Measurements from ENCODE around the gene CHRM2.

Gene CHRM2

DNA sequence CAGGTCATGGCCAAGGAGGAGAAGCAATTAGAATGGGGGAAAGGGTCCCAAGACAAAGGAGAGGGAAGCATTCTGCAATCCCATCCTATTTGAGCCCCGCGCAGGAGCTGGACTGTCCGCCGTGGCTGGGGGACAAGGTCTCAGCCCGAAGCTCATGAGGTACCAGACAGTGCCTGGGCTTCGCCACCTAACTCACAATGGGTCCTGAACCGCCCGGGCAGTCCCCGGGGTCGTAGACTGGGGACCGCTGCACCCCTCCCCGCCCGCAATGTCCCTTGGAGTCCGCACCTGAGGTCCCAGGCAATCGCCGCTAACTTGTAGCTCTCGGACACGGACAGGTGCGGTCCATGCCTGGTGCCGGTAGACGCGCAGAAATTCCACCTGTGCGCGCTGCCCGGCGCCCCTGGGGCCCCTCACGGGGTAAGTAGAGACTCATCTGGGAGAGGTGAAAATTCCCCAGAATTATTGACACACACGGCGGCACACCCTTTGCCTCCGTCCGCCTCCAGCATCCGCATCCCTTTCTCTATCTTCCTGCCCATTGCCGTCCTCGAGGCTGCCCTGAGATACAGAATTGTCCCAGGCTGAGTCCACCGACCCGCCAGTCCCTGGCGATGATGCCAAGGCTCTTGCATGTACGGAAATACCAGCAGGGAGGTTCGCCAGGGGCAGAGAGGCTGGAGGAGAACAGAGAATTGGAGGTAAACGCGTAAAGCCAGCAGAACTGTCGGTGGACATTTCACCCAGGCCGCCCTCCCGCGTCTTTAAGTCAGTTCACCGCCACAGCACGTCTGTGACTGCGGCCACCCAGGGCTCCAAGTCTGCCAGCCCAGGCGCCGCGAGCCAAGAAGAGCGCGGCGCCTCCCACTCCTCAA lies 1.8 kb downstream of the CHRM2 start:
- Histone ChIP-seq H3K27ac (ENCODE audit: insufficient read depth, low read depth, low read length, poor library complexity, severe bottlenecking) (no peak overlapping the region), H3K4me3 (ENCODE audit: insufficient read depth, low read depth, low read length) (peak overlapping the region; percentile 35), H3K36me3 (ENCODE audit: control insufficient read depth, insufficient read depth, low read length) (no peaks in the 10 kb centered on the region), H3K9me3 (ENCODE audit: control insufficient read depth, low read length) (no peaks in the 10 kb centered on the region), H3K27me3 (ENCODE audit: control insufficient read depth, insufficient read depth, low read length, poor library complexity, severe bottlenecking) (peaks cover 78% of the 10 kb centered on the region), H3K4me1 (ENCODE audit: control insufficient read depth, insufficient read depth, low read length) (peaks cover 22% of the 10 kb centered on the region)
- WGBS, 2 experiments = 4% methylated on average over 54 of the region's 54 CpGs

DNA sequence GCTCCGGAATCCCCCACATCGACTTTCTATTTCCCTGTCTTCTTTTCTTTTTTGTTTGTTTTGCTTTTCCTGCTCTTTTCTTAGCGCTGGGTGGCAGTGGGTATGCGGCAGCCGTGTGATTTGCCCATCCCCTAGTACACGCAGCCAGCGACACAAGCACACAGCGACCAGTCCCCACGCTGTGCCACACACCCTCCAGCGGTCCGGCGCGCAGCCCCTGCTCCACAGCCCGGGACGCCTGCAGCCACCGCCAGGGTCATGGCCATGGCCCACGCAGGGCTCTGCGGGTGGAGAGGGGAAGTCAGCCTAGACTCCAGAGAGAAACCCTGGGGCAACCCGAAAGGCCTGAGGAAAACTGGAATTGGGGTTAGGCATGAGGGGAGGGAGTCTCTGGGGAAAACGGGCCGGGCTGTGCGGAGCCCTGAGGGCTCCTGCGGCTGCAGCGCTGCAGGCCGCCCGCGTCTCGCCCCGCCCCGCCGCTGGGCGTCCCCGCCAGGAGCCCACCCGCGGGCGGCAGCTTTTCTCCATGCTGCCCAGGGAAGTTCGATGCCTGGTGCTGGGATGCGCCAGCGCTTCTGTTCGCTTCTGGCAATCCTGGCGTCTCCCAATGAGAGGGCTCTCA lies 2.5 kb downstream of the CHRM2 start:
- Histone ChIP-seq H3K4me3 (ENCODE audit: insufficient read depth, low read depth, low read length) (peak overlapping the region; percentile 9), H3K9me3 (ENCODE audit: control insufficient read depth, low read length) (no peaks in the 10 kb centered on the region), H3K4me1 (ENCODE audit: control insufficient read depth, insufficient read depth, low read length) (peaks cover 22% of the 10 kb centered on the region), H3K27me3 (ENCODE audit: control insufficient read depth, insufficient read depth, low read length, poor library complexity, severe bottlenecking) (peaks cover 73% of the 10 kb centered on the region), H3K27ac (ENCODE audit: insufficient read depth, low read depth, low read length, poor library complexity, severe bottlenecking) (no peak overlapping the region), H3K36me3 (ENCODE audit: control insufficient read depth, insufficient read depth, low read length) (no peaks in the 10 kb centered on the region)
- WGBS, 2 experiments = 2 to 3% methylated on average over 41 of the region's 41 CpGs

DNA sequence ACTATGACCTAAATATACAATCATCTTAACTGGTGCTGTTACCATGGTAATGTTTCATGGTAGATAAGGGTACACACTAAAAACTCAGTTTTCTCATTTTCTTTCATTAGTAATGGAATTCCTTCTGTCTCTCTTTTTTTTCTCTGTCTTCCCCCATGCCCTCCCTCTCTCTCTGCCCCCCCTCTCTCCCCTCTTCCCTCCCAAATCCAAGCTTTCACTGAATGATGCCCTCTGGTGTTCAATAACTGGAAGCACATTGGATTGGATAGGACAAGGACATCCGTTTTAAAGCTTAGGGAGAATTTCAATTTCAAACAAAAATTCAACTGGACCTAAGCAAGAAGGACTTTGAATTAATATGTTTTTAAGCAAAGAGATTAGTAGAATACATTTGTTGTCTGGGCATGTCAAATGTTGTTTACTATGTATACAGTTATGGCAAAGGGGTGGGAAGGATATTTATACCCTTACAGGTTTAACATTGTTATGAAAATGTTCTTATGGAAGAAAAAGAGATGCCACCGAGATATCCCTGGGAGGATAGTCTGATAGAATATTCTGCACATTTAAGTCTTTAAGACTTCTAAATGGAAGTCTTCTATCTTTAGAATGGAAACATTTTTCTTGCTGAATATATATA lies 6.1 kb downstream of the CHRM2 start:
- H3K4me1 ChIP-seq (ENCODE audit: control insufficient read depth, insufficient read depth, low read length) = peaks cover 15% of the 10 kb centered on the region
- H3K27ac ChIP-seq (ENCODE audit: insufficient read depth, low read depth, low read length, poor library complexity, severe bottlenecking) = no peak overlapping the region
- H3K9me3 ChIP-seq (ENCODE audit: control insufficient read depth, low read length) = no peaks in the 10 kb centered on the region
- H3K36me3 ChIP-seq (ENCODE audit: control insufficient read depth, insufficient read depth, low read length) = no peaks in the 10 kb centered on the region
- WGBS, 2 experiments = 33 to 40% methylated on average over 2 of the region's 2 CpGs
- no peak overlapping the region for H3K4me3 ChIP-seq (ENCODE audit: insufficient read depth, low read depth, low read length)
- peaks cover 44% of the 10 kb centered on the region for H3K27me3 ChIP-seq (ENCODE audit: control insufficient read depth, insufficient read depth, low read length, poor library complexity, severe bottlenecking)

DNA sequence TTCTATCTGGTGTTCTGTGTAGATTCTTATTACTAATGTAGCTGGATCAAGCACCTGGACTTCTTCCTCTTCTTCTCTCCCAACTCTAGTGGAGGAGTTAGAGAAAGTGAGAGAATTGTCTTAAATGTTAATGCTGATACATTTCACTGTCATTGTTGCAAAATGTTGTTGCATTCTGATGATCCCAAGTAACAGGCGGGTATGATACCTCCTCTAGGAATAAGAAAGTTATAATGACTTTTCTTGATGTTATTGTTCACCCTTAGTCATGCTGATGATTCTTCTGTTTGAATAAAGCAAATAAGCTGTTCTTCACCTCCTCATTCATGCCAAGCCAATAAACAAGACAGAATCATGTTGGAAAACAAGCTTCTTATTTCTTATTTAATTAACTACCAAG lies 9.1 kb downstream of the CHRM2 start:
- no peaks in the 10 kb centered on the region for H3K36me3 ChIP-seq (ENCODE audit: control insufficient read depth, insufficient read depth, low read length)
- 86 to 94% methylated on average over 1 of the region's 1 CpG for WGBS, 2 experiments
- H3K27me3 ChIP-seq (ENCODE audit: control insufficient read depth, insufficient read depth, low read length, poor library complexity, severe bottlenecking) = peaks cover 14% of the 10 kb centered on the region

DNA sequence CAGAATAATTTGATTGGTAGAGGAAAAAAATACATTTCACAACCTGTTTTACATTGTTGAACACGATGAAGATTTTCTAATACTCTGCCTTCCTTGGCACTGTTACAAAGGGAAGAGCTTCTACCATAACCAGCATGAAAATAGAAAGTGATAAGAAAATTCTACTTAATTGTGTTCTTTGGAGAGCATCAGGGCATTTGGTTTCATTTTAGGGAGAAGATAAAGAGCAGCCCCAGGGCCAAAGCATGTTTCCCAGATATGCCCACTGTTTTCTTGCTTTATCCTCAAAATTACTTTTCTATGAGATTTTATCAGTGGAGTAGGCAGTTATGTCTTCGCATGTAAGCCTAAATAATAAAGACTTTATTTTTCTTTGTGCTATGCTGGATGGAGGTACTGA lies 9.5 kb downstream of the CHRM2 start:
- H3K27me3 ChIP-seq (ENCODE audit: control insufficient read depth, insufficient read depth, low read length, poor library complexity, severe bottlenecking) = peaks cover 10% of the 10 kb centered on the region
- H3K36me3 ChIP-seq (ENCODE audit: control insufficient read depth, insufficient read depth, low read length) = no peaks in the 10 kb centered on the region
- 83 to 100% methylated on average over 1 to 2 of the region's 2 CpGs for whole genome bisulfite sequencing, 2 experiments
- no peaks in the 10 kb centered on the region for H3K9me3 ChIP-seq (ENCODE audit: control insufficient read depth, low read length)
- H3K27ac ChIP-seq (ENCODE audit: insufficient read depth, low read depth, low read length, poor library complexity, severe bottlenecking) = no peak overlapping the region
- no peak overlapping the region for H3K4me3 ChIP-seq (ENCODE audit: insufficient read depth, low read depth, low read length)
- no peaks in the 10 kb centered on the region for H3K4me1 ChIP-seq (ENCODE audit: control insufficient read depth, insufficient read depth, low read length)

More for the DNA sequence above, 9.1 kb downstream of the CHRM2 start:
- Histone ChIP-seq H3K9me3 (ENCODE audit: control insufficient read depth, low read length) (no peaks in the 10 kb centered on the region), H3K27ac (ENCODE audit: insufficient read depth, low read depth, low read length, poor library complexity, severe bottlenecking) (no peak overlapping the region), H3K4me1 (ENCODE audit: control insufficient read depth, insufficient read depth, low read length) (no peaks in the 10 kb centered on the region), H3K4me3 (ENCODE audit: insufficient read depth, low read depth, low read length) (no peak overlapping the region)

DNA sequence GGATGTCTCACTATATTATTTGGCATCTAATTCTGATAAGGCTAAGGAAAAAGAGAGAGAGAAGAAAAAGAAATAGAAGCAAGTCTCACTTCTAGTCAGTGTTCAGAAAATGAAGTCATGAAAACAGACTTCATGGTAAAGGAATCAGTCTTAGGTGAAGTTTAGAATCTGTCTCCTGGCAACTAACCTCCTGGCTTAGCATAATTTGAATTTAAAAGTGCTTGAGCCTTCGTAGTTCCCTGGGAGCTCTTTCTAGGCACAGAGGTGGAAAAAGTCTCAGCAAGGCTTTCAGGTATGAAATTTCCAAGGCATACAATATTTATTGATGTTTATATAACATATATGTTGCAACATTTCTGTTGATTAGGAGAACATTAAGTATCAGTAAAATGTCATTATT lies 10.4 kb downstream of the CHRM2 start:
- no peaks in the 10 kb centered on the region for H3K9me3 ChIP-seq (ENCODE audit: control insufficient read depth, low read length)
- 33 to 50% methylated on average over 1 of the region's 1 CpG for WGBS, 2 experiments
- H3K27ac ChIP-seq (ENCODE audit: insufficient read depth, low read depth, low read length, poor library complexity, severe bottlenecking) = no peak overlapping the region
- H3K36me3 ChIP-seq (ENCODE audit: control insufficient read depth, insufficient read depth, low read length) = no peaks in the 10 kb centered on the region
- H3K4me3 ChIP-seq (ENCODE audit: insufficient read depth, low read depth, low read length) = no peak overlapping the region
- peaks cover under 1% of the 10 kb centered on the region for H3K27me3 ChIP-seq (ENCODE audit: control insufficient read depth, insufficient read depth, low read length, poor library complexity, severe bottlenecking)
- no peaks in the 10 kb centered on the region for H3K4me1 ChIP-seq (ENCODE audit: control insufficient read depth, insufficient read depth, low read length)

DNA sequence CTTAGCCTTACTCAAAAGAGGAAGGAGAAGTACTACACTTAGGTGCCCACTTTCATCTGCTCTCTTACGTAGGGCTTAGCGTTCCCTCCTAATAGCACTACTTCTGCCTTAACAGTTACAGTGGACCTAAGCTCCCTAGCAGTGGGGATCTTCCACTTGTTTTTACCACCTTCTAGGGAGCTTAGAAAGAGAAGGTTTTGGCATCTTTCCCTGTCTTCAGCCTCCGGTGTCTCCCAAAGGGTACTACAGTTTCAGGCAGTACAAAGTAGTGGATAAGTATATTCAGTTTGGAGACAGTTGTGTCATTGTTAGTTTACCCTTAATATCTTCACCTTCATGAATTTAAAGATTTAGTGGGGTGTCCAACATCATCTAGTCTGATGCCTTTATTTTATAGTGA lies 14.6 kb downstream of the CHRM2 start:
- H3K27ac ChIP-seq (ENCODE audit: insufficient read depth, low read depth, low read length, poor library complexity, severe bottlenecking) = no peak overlapping the region
- WGBS, 2 experiments = 86 to 93% methylated on average over 2 to 3 of the region's 3 CpGs
- no peaks in the 10 kb centered on the region for H3K27me3 ChIP-seq (ENCODE audit: control insufficient read depth, insufficient read depth, low read length, poor library complexity, severe bottlenecking)
- no peaks in the 10 kb centered on the region for H3K36me3 ChIP-seq (ENCODE audit: control insufficient read depth, insufficient read depth, low read length)
- H3K9me3 ChIP-seq (ENCODE audit: control insufficient read depth, low read length) = no peaks in the 10 kb centered on the region
- no peak overlapping the region for H3K4me3 ChIP-seq (ENCODE audit: insufficient read depth, low read depth, low read length)
- no peaks in the 10 kb centered on the region for H3K4me1 ChIP-seq (ENCODE audit: control insufficient read depth, insufficient read depth, low read length)

DNA sequence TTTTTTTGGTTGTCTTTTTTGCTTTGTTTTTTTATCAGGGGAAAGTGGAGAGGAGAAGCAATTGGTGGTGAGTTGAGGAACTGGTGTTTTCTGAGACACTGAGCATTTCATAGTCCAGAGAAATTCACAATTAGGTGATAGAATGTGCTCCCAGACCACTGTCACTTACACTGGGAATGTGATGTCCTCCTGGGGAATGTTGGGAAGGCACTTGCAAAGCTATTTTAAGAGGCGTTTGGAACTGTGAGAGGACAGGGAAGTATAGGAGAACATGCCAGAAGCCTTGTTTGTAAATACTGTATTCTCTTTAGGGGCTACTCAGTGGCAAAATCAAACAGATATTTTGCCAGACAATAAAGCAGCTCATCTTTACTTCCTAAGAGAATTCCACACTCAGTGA lies 16.0 kb downstream of the CHRM2 start:
- H3K27ac ChIP-seq (ENCODE audit: insufficient read depth, low read depth, low read length, poor library complexity, severe bottlenecking) = no peak overlapping the region
- no peaks in the 10 kb centered on the region for H3K4me1 ChIP-seq (ENCODE audit: control insufficient read depth, insufficient read depth, low read length)
- H3K9me3 ChIP-seq (ENCODE audit: control insufficient read depth, low read length) = no peaks in the 10 kb centered on the region
- WGBS, 2 experiments = 85 to 94% methylated on average over 1 of the region's 1 CpG
- no peak overlapping the region for H3K4me3 ChIP-seq (ENCODE audit: insufficient read depth, low read depth, low read length)
- no peaks in the 10 kb centered on the region for H3K27me3 ChIP-seq (ENCODE audit: control insufficient read depth, insufficient read depth, low read length, poor library complexity, severe bottlenecking)
- H3K36me3 ChIP-seq (ENCODE audit: control insufficient read depth, insufficient read depth, low read length) = no peaks in the 10 kb centered on the region

DNA sequence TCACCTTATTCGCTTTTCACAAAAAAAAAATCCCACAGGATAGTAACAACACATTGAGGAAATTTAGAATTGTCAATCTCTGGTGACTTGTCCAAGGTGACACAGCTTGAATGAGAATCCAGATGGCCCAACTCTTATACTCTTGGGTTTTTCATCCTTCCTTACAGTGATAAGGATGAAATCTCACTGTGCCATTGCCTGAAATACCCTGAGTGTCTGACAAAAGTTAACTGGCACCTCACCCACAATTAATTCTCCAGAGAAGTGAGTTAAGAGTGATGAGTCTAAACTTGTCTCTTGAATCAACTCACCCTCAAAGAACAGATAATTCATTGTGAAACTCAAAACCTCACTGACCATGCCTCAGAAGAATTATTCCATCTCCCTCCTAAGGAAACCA lies 18.9 kb downstream of the CHRM2 start:
- no peak overlapping the region for H3K4me3 ChIP-seq (ENCODE audit: insufficient read depth, low read depth, low read length)
- no peaks in the 10 kb centered on the region for H3K36me3 ChIP-seq (ENCODE audit: control insufficient read depth, insufficient read depth, low read length)
- H3K9me3 ChIP-seq (ENCODE audit: control insufficient read depth, low read length) = no peaks in the 10 kb centered on the region
- no peaks in the 10 kb centered on the region for H3K4me1 ChIP-seq (ENCODE audit: control insufficient read depth, insufficient read depth, low read length)
- H3K27me3 ChIP-seq (ENCODE audit: control insufficient read depth, insufficient read depth, low read length, poor library complexity, severe bottlenecking) = no peaks in the 10 kb centered on the region
- H3K27ac ChIP-seq (ENCODE audit: insufficient read depth, low read depth, low read length, poor library complexity, severe bottlenecking) = no peak overlapping the region
- 81 to 100% methylated on average over 1 of the region's 1 CpG for WGBS, 2 experiments

DNA sequence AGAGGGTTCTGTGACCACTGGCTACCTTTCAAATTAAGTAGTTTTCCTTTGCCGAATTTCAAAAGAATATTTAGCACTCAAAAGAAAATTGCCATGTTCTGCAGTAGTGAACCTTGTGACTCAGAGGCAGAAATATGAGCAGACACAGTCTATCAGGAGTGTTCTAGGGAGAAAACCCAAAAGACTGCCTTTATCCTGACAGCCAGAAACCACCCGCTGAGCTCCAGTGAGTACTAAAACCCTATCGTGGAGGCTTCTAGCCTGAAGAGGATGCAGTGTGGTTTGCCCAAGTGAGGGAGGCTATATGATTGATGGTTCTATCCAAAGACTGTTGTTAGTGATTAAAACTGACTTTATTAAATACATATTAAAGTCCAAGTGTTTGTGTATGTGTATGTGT lies 21.9 kb downstream of the CHRM2 start:
- Histone ChIP-seq H3K9me3 (ENCODE audit: control insufficient read depth, low read length) (no peaks in the 10 kb centered on the region), H3K36me3 (ENCODE audit: control insufficient read depth, insufficient read depth, low read length) (no peaks in the 10 kb centered on the region), H3K27me3 (ENCODE audit: control insufficient read depth, insufficient read depth, low read length, poor library complexity, severe bottlenecking) (no peaks in the 10 kb centered on the region), H3K4me1 (ENCODE audit: control insufficient read depth, insufficient read depth, low read length) (no peaks in the 10 kb centered on the region), H3K4me3 (ENCODE audit: insufficient read depth, low read depth, low read length) (no peak overlapping the region), H3K27ac (ENCODE audit: insufficient read depth, low read depth, low read length, poor library complexity, severe bottlenecking) (no peak overlapping the region)
- WGBS, 2 experiments = 55 to 65% methylated on average over 3 of the region's 3 CpGs

All from ectodermal cell (in vitro differentiated cells).